ENCODE results near the gene INPP1.

The INPP1 gene

DNA sequence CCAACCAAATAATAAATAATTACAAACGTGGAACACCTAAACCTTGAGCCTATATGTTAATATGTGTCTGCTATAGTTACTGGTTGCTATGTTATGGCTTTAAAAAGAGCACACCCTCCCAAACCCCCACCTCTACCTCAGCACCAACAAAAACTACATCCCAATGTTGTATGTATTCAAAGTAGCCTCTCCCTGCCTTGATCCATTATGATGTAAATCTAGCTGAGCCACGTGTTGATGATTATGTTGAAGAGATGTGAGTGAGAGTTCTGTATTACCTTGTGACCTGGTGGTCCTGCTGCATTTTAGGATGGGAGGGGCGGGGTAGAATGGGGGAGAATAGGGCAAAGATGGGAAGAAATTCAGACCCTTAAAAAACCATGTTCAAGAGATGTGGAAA, 69.6 kb downstream of the INPP1 start:
- no peak for DNase-seq

- no peak for DNase-seq
Measured at GRCh38 chr2:190413421-190413820, 70.0 kb downstream of the INPP1 start.

- no peak for DNase-seq
Measured at GRCh38 chr2:190415251-190415650, 71.9 kb downstream of the INPP1 start.

DNA sequence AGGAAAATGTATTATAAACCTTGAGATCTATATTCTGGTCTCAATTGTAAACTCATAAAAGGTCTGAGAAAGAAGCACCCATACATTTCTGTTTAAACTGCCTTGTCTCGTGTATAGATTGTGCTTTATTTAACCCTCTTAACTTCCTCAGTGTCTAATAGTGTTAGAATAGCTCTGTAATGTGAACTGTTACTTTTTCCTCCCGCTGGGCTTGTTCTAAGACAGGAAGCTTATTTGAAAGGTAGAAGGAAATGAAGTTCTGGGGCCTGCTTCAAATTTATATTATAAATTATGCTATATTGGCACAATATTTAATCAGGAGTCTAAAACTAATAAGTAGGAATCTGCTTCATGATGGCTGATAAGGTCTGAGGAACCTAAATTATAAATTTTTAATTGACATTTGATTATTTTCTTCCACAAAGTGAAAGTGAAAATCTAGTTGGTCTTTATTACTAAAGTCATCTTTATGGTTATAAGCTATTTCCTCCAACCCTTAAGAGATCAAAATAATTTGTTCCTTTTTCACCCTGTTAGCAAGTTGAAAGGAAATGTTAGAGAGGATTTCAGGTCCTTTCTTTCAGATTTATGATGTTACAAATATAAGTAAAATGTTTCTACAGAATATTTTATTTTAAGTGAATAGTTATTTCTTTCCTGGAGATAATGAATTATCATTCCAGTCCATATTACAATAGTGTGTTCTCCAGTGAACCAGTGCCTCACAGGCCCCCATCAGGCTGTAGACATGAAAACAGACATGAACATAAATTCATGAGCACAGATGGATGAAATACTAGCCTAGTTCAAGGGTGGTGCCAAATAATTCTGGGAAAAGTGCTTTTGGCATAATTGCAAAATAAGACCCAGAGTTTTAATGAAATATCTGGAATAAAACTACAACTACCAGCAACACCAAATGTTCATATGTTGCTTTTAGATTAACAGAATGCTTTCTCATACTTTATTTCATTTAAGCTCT, 72.7 kb downstream of the INPP1 start:
- DNase-seq: no peak

DNA sequence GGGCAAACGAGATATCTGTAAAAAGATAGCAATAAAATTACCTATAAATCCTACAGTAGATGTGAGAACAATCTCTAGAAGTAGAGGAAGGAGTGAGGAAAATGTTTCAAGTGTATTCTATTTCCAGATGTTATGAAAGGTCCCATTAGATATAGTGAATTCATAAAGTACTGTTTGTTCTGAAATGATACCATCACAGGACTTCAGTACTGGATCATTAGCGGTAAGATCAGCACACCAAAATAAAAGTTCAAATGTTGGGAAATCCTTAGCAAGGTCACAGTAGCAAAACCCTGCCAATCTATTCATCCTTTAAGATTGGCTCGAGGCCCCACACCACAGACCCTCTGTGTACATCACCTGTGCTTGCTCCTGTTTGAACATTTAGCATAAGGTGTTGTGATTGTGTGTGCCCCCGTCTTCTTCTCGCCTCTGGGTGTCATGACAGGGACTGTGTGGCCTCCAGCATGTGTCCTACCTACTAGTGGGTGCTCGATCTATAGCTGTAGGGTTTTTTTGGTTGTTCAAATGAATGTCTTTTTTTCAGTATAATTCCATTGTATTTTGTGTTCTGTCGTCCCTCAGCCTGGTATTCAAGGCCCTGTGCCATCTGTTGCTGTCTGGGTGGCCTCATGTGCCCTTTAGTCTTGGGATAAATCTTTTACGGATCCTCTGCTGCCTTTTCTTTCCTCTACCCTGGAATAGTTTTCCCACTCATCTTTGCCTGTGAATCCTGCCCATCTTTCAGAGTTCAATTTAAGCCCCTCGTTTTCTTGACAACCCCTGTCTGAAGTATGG, 73.9 kb downstream of the INPP1 start:
- DNase-seq: no peak

DNA sequence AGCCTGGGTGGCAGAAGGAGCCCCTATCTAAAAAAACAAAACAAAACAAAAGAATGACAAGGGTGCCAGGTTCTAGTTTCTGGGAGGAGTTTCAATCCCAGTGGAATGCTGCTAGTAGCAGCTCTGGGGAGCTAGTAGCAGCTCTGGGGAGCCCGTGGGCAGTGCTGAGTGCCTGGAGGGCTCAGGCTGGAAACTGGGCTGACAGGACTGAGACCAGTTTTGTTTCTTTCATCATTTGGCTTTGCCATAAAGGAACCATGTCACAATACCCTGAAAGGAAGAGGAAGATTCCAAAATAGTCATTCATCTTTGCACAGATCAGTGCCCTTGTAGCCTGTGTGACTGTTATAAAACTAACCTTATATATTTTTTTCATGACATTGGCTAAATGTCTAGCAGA, 75.3 kb downstream of the INPP1 start:
- DNase-seq: no peak

GRCh38 chr2:190420801-190421200, 77.4 kb downstream of the INPP1 start:
- no peak for DNase-seq

Data from GF-D8 (cell line).